GF-D8 (cell line): Measurements from ENCODE around the gene COQ7.

Source experiments
- DNase-seq: peaks from one replicate; lab custom pipeline; 2025; lab: John Stamatoyannopoulos, UW

Gene COQ7

GRCh38 chr16:19086322-19087199 lies 19.1 kb downstream of the COQ7 start:
- peak; percentile 36 for DNase-seq

GRCh38 chr16:19088341-19088916 lies 21.0 kb downstream of the COQ7 start:
- DNase-seq, result no peak

- DNase-seq, result no peak
Observed at GRCh38 chr16:19089410-19089955, 22.1 kb downstream of the COQ7 start.

GRCh38 chr16:19090916-19091315 lies 23.5 kb downstream of the COQ7 start:
- DNase-seq, result no peak

DNA sequence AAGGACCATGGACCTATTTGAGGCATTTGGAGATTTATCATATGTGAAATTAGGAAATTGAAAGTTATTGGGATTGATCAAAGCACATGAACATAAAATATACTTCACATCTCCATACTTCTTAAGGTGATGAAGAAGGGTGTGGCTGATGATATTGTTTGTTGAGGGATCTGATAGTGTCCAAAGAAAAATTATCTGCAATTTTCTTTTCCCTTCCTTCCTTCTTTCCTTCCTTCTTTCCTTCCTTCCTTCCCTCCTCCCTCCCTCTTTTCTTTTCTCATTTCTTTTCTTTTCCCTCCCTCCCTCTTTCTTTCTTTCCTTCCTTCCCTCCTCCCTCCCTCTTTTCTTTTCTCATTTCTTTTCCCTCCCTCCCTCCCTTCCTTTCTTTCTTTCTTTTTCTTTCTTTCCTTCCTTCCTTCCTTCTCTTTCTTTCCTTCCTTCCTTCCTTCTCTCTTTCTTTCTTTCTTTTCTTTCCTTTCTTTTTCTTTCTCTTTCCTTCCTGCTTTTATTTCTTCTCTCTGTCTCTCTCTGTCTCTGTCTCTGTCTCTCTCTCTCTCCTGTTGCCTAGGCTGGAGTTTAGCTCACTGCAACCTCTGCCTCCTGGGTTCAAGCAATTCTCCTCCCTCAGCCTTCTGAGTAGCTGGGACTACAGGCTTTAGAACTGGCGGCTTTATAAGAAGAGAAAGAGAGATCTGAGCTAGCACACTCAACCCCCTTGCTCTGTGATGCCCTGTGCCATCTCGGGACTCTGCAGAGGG lies 25.4 kb downstream of the COQ7 start:
- DNase-seq, result no peak

- no peak for DNase-seq
Observed at GRCh38 chr16:19093631-19094541, 26.5 kb downstream of the COQ7 start.

DNA sequence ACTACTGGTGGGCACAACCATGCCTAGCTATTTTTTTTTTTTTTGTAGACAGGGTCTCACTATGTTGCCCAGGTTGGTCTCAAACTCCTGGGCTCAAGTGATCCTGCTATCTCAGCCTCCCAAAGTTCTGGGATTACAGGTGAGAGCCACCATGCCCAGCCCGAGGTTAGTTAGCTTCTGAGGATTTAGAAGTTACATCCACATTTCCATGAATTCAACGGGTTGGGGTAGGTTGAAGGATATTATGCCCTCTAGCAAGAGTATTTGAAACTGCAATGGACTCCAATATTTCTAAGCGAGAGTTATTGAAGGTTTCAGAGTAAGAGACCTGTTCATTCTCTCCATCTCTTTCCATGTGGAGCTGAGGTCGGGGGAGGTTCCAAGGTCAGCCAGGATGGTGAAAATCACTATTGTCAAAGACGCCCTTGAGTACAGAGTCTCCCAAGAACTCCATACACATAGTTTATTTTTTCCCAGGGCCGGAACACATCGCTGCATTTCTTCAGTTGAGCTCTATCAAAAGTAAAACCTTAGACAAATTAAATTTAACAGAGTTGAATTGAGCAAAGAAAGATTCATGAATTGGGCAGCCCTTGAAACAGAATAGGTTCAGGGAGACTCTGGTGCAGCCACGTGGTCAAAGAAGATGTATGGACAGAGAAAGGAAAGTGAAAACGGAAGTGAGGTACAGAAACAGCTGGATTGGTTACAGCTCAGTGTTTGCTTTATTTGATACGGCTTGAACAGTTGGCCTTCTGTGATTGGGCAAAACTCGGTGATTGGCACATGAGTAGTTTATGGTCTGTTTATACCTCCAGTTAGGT lies 27.3 kb downstream of the COQ7 start:
- no peak for DNase-seq

GRCh38 chr16:19095654-19096053 lies 28.2 kb downstream of the COQ7 start:
- DNase-seq, result no peak

DNA sequence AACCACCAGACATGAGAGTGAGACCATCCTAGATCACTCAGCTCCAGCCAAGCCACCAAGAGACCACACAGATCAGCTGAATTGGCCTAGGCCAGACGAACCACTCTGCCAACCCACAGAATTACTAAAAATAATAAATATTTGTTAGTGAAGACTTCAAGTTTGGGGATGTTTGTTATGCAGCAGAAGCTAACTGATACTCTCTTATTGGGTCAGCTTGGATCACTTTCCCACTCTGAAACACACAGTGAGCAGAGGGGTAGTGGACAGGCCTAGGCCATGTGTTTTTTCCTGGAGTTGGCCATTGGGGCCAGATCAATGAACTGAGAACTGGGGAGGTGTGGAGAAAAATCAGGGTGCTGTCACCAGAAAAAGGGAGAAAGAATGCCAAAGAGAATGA lies 30.8 kb downstream of the COQ7 start:
- no peak for DNase-seq

- DNase-seq, result no peak
Observed at GRCh38 chr16:19102187-19102872, 34.9 kb downstream of the COQ7 start.

- DNase-seq, result no peak
Observed at GRCh38 chr16:19104607-19105006, 37.2 kb downstream of the COQ7 start.

GRCh38 chr16:19105131-19105530 lies 37.7 kb downstream of the COQ7 start:
- no peak for DNase-seq

DNA sequence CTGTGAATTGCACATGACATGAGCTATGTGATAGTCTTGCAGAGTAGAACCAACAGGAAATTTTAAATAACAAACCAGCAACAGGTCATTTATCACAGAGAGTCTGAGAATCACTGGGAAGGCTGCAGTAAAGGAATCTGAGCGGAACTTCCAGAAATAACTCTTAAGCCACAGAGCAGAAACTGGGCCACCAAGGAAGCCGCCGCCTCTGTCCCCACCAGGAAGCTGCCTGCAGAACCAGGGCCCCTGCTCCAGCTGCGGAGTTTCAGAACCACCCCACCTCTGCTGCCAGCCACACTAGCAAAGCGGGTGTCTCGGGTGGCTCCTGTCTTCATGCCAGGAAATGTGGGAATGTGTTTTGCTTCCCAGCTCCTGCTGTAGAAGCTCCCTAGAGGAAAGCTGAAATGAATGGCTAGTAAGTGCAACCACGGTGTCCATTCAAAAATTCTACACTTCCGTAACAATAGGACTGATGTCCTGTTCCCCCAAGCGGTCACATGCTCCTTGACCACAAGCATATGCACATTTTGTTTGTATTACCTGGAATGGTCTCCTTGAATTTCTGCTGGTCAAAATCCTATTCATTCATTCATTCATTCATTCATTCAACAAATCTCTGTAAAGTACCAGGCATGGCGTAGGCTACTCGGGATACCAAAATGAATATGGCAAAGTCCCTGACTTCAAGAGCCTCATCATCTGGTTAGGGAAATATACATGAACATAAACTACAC lies 38.6 kb downstream of the COQ7 start:
- DNase-seq, result no peak

GRCh38 chr16:19106625-19107020 lies 39.2 kb downstream of the COQ7 start:
- DNase-seq, result no peak

GRCh38 chr16:19108409-19109287 lies 41.2 kb downstream of the COQ7 start:
- no peak for DNase-seq

DNA sequence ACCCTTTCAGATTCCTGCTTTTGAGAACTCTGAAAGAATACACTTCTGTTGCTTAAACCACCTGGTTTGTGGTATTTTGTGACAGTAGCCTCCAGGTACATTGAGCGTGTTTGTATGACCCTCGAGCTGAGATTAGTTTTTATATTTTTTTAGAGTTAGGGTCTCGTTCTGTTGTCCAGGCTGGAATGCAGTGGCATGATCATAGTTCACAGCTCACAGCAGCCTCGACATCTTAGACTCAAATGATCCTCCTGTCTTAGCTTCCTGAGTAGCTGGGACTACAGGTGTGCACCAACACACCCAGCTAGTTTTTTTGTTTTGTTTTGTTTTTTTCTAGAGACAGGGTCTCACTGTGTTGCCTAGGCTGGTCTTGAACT lies 41.9 kb downstream of the COQ7 start:
- DNase-seq, result no peak

GRCh38 chr16:19110537-19111360 lies 43.3 kb downstream of the COQ7 start:
- DNase-seq, result no peak

DNA sequence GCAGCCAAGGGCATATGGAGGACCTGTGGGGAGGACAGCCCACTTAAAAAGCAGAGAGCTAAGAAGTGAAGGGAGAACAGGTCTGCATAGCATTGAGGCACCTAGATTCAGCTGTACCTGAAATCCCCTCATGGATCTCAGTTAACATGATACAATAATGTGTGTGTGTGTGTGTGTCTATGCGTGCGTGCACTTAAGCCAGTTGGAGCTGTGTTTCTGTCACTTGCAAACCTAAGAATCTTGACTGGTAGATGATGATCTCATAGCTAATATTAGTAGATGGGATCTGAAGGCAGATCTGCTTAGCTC lies 44.6 kb downstream of the COQ7 start:
- no peak for DNase-seq
